Neuronal stem cell (in vitro differentiated cells): ENCODE measurements around the gene COX19.

Source experiments
- DNase-seq: peaks from one replicate; pipeline ENCODE4 v3.0.0-alpha.2; 2013; ENCODE audit warnings: low spot score
- H2AFZ ChIP-seq: one replicate; pipeline ENCODE4 v1.6.1; 2013; ENCODE audit warnings: mild to moderate bottlenecking, low read length, inconsistent platforms
- H2AK5ac ChIP-seq: 2 replicates; pipeline ENCODE4 v1.6.1; 2013; ENCODE audit warnings: low read depth, mild to moderate bottlenecking, inconsistent platforms, low read length, moderate library complexity, mixed read lengths
- H2BK120ac ChIP-seq: 2 replicates; pipeline ENCODE4 v1.6.1; 2013; ENCODE audit warnings: low read depth, mild to moderate bottlenecking, inconsistent platforms, low read length, moderate library complexity, mixed read lengths
- H2BK12ac ChIP-seq: one replicate; pipeline ENCODE4 v1.6.1; 2013; ENCODE audit warnings: low read length, inconsistent platforms
- H2BK15ac ChIP-seq: 2 replicates; pipeline ENCODE4 v1.6.1; 2013; ENCODE audit warnings: mild to moderate bottlenecking, low read length, inconsistent platforms, mixed read lengths
- H2BK5ac ChIP-seq: one replicate; pipeline ENCODE4 v1.6.1; 2013; ENCODE audit warnings: inconsistent platforms, mild to moderate bottlenecking, low read length, moderate library complexity
- H3K14ac ChIP-seq: one replicate; pipeline ENCODE4 v1.6.1; 2013; ENCODE audit warnings: low read length, inconsistent platforms
- H3K18ac ChIP-seq: 2 replicates; pipeline ENCODE4 v1.6.1; 2013; ENCODE audit warnings: low read length, inconsistent platforms
- H3K23ac ChIP-seq: 2 replicates; pipeline ENCODE4 v1.6.1; 2013; ENCODE audit warnings: low read depth, mild to moderate bottlenecking, mixed read lengths, low read length, inconsistent platforms; ENCODE audit not compliant: poor library complexity
- H3K27ac ChIP-seq: replicated peaks from 3 replicates; pipeline ENCODE4 v1.5.1; 2013; ENCODE audit warnings: low read length, inconsistent platforms
- H3K27me3 ChIP-seq, 3 experiments: 2 replicates each; pipeline ENCODE4 v1.6.1; 2013; ENCODE audit warnings: low read length in 3 of 3, mild to moderate bottlenecking in 2 of 3, inconsistent platforms in 1 of 3, low read depth in 1 of 3, mixed read lengths in 1 of 3, moderate library complexity in 1 of 3; ENCODE audit not compliant: control insufficient read depth in 3 of 3, insufficient read depth in 3 of 3
- H3K36me3 ChIP-seq, 2 donors: replicated peaks in 1 of 2; 2 replicates each; pipeline ENCODE4 v1.6.1; 2013; ENCODE audit warnings: low read length in 2 of 2; ENCODE audit not compliant: control insufficient read depth in 2 of 2, insufficient read depth in 2 of 2
- H3K4ac ChIP-seq: 2 replicates; pipeline ENCODE4 v1.6.1; 2013; ENCODE audit warnings: inconsistent platforms, mild to moderate bottlenecking, low read length, moderate library complexity
- H3K4me1 ChIP-seq, 2 donors: 1 replicate in 1 of 2; 2 replicates in 1 of 2; pipeline ENCODE4 v1.6.1; 2013; ENCODE audit warnings: low read length in 2 of 2, low read depth in 1 of 2; ENCODE audit not compliant: control insufficient read depth in 2 of 2, insufficient read depth in 1 of 2
- H3K4me2 ChIP-seq: one replicate; pipeline ENCODE4 v1.6.1; 2013; ENCODE audit warnings: mild to moderate bottlenecking, low read length, inconsistent platforms; ENCODE audit not compliant: insufficient read depth, poor library complexity, severe bottlenecking
- H3K4me3 ChIP-seq, 2 donors: 2 replicates each; pipeline ENCODE4 v1.5.1; 2013; ENCODE audit warnings: low read length in 2 of 2, mild to moderate bottlenecking in 2 of 2, inconsistent platforms in 1 of 2, moderate library complexity in 1 of 2
- H3K79me1 ChIP-seq: one replicate; pipeline ENCODE4 v1.6.1; 2013; ENCODE audit warnings: low read depth, mild to moderate bottlenecking, inconsistent platforms, low read length, moderate library complexity
- H3K9ac ChIP-seq: one replicate; pipeline ENCODE4 v1.6.1; 2013; ENCODE audit warnings: mild to moderate bottlenecking, low read depth, low read length, inconsistent platforms; ENCODE audit not compliant: poor library complexity
- H3K9me3 ChIP-seq, 2 donors: replicated peaks in 1 of 2; 2 replicates each; pipeline versions ENCODE3 to v1.6.1; 2013; ENCODE audit warnings: low read length in 2 of 2, mild to moderate bottlenecking in 2 of 2, inconsistent platforms in 1 of 2, low read depth in 1 of 2, mixed read lengths in 1 of 2, moderate library complexity in 1 of 2; ENCODE audit not compliant: control insufficient read depth in 2 of 2, insufficient read depth in 1 of 2
- H4K8ac ChIP-seq: one replicate; pipeline ENCODE4 v1.6.1; 2013; ENCODE audit warnings: low read depth, mild to moderate bottlenecking, inconsistent platforms, low read length, moderate library complexity
- H4K91ac ChIP-seq: one replicate; pipeline ENCODE4 v1.6.1; 2013; ENCODE audit warnings: low read length, low read depth, mild to moderate bottlenecking, inconsistent platforms; ENCODE audit not compliant: poor library complexity
- WGBS, 2 donors: extraction: QIAGEN DNeasy Blood & Tissue Kit; methylation state at CpG; one replicate each; pipeline ENCODE4 v1.1.7; 2013; ENCODE audit warnings: missing lambda C conversion rate in 2 of 2, mixed read lengths in 1 of 2; ENCODE audit not compliant: insufficient read length in 2 of 2, insufficient replicate concordance in 1 of 2; ENCODE audit errors: extremely low coverage in 2 of 2; 5-methylcytosine and 5-hydroxymethylcytosine counted together

Gene COX19

DNA sequence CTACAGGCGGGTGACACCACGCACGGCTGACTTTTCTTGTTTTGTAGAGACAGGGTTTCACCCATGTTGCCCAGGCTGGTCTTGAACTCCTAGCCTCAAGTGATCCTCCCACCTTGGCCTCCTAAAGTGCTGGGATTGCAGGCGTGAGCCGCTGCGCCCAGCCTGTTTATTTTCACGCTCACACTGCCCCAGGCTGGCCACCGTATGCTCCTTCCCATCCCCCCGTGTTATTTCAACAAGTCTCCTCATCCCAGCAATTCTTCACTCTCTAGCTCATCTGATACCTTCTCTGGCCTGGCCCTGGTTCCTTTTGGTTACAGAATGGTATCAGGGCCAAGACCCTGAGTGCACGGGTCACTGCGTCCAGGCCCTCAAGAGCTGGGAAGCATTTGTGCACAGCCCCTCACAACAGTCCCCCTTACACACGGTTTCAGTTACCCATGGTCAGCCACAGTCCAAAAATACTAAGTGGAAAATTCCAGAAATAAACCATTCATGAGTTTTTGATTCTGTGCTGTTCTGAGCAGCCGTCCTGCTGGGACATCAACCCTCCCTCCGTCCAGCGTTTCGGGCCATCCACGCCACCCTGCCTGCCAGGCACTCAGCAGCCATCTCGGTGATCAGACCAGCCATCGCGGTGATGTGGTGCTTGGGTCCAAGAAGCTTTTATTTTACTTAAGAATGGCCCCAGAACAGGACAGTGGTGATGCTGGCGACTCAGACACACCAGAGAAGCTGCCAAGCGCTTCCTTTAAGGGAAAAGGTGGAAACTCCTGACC, 8.9 kb downstream of the COX19 start:
- no peak overlapping the region for H3K23ac ChIP-seq
- WGBS, 2 donors: no CpG with 5 or more reads among the region's 22 CpGs
- peaks cover 4 to 13% of the 10 kb centered on the region in 2 donors for H3K4me1 ChIP-seq
- H3K9ac ChIP-seq: no peak overlapping the region
- no peak overlapping the region for H2BK120ac ChIP-seq
- no peak overlapping the region for H3K4me3 ChIP-seq
- no peak overlapping the region for H2BK12ac ChIP-seq
- no peak overlapping the region for H2AFZ ChIP-seq
- H2BK15ac ChIP-seq: no peak overlapping the region
- no peak overlapping the region for H3K18ac ChIP-seq
- no peak overlapping the region for H3K4ac ChIP-seq
- H4K8ac ChIP-seq: no peak overlapping the region
- no peak overlapping the region for H3K14ac ChIP-seq
- H2BK5ac ChIP-seq: no peak overlapping the region
- DNase-seq: no peak
- no peak overlapping the region for H4K91ac ChIP-seq
- no peak overlapping the region for H3K27ac ChIP-seq
- no peaks in the 10 kb centered on the region for H3K9me3 ChIP-seq
- no peak overlapping the region for H3K4me2 ChIP-seq
- no peak overlapping the region for H2AK5ac ChIP-seq
- peaks cover 13% of the 10 kb centered on the region for H3K79me1 ChIP-seq
- no peaks in the 10 kb centered on the region for H3K27me3 ChIP-seq
- peaks cover 21 to 51% of the 10 kb centered on the region in 2 donors for H3K36me3 ChIP-seq

DNA sequence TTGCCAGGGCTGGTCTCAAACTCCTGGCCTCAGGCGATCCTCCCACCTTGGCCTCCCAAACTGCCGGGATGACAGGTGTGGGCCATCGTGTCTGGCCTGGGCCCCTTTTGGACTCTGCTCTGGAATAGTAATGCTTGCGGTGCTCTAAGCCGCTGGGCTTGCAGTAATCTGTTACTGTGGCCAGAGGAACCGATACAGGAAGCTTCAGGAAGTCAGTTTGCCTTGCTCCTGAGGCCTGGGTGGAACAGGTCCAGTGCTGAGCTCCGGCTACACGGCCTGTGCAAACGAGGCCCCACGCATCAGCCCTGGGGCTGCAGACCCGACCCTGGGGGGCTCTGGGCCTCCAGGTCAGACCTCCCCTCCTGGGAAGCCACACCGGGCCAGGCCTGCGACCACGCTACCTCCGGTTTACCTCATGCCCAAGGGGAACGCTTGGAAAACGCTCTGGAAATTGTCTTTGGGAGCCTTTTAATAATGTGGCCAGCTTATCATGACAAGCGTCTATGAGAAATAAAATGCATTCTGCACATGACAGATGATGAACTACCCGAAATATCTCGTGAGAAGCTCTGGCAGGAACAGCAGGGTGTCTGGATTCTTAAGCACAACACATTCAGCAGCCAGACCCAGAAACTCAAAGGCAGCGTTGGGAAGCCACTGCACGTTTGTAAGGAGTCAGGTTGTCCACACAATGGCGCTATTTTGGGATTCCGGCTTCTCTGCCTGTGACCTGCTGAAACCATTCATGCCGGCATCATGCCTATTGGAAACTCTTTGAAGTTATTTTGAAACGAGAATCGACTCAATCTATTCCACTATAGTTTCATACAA, 10.7 kb downstream of the COX19 start:
- Histone ChIP-seq H3K23ac (no peak overlapping the region), H3K27ac (peak overlapping the region; percentile 55), H4K91ac (no peak overlapping the region), H3K4ac (no peak overlapping the region), H3K9ac (no peak overlapping the region), H4K8ac (no peak overlapping the region), H2BK5ac (peak overlapping the region; percentile 79), H2BK12ac (no peak overlapping the region), H2AK5ac (peak overlapping the region; percentile 82), H3K18ac (peak overlapping the region; percentile 93), H3K4me1 (peaks cover 4 to 13% of the 10 kb centered on the region in 2 donors), H3K36me3 (peaks cover 15 to 35% of the 10 kb centered on the region in 2 donors), H3K27me3 (no peaks in the 10 kb centered on the region), H3K79me1 (peaks cover 9% of the 10 kb centered on the region), H2AFZ (no peak overlapping the region), H3K9me3 (no peaks in the 10 kb centered on the region), H3K4me3 (no peak overlapping the region), H3K14ac (no peak overlapping the region), H2BK120ac (peak overlapping the region; percentile 47), H2BK15ac (no peak overlapping the region), H3K4me2 (no peak overlapping the region)
- no peak for DNase-seq
- WGBS, 2 donors: no CpG with 5 or more reads among the region's 27 CpGs

- Histone ChIP-seq H2BK120ac (no peak overlapping the region), H4K8ac (peak overlapping the region; percentile 72), H3K27me3 (no peaks in the 10 kb centered on the region), H3K36me3 (peaks cover 9 to 24% of the 10 kb centered on the region in 2 donors), H3K4me3 (no peak overlapping the region), H3K4me1 (peaks cover 4 to 13% of the 10 kb centered on the region in 2 donors), H4K91ac (no peak overlapping the region), H3K18ac (peak overlapping the region; percentile 85), H3K4me2 (no peak overlapping the region), H2BK12ac (peak overlapping the region; percentile 10), H3K14ac (peak overlapping the region; percentile 99), H2AFZ (no peak overlapping the region), H2AK5ac (peak overlapping the region; percentile 86), H3K27ac (no peak overlapping the region), H2BK5ac (no peak overlapping the region), H2BK15ac (peak overlapping the region; percentile 75), H3K9ac (peak overlapping the region; percentile 4), H3K9me3 (no peaks in the 10 kb centered on the region), H3K79me1 (peaks cover 7% of the 10 kb centered on the region), H3K23ac (peak overlapping the region; percentile 93), H3K4ac (no peak overlapping the region)
- no CpG with 5 or more reads among the region's 37 CpGs for WGBS, 2 donors
- no peak for DNase-seq
These were observed 11.9 kb downstream of the COX19 start for GRCh38 chr7:963236-964078.
